Suprapubic skin (tissue), 3 donors: ENCODE data around the gene PDE6B.

Experiments used
- CTCF ChIP-seq, 2 donors: fragments of 200-600 bp in 1 of 2; fragments of 450-650 bp in 1 of 2; sonication (generic) in 1 of 2; IDR thresholded peaks; one replicate each; pipeline ENCODE4 v1.5.1; 2016 to 2019; ENCODE audit warnings: antibody characterized with exemption in 2 of 2, mild to moderate bottlenecking in 1 of 2, moderate library complexity in 1 of 2
- POLR2AphosphoS5 ChIP-seq, 3 donors: sonication (generic); formaldehyde crosslinking; IDR thresholded peaks; one replicate each; pipeline ENCODE4 v1.6.1; 2017; ENCODE audit warnings: antibody characterized with exemption in 3 of 3

GRCh38 chr4:633406-633805, 8.0 kb downstream of the PDE6B start:
- no peak for TF ChIP-seq CTCF (IDR thresholded peaks at IDR 0.05)
- no peak for TF ChIP-seq POLR2AphosphoS5 (IDR thresholded peaks at IDR 0.05)
